Upper lobe of left lung (tissue), 4 donors: ENCODE measurements around the gene ALX4.

Experiments used
- EP300 ChIP-seq, 4 donors: sonication (generic); formaldehyde crosslinking; IDR thresholded peaks; one replicate each; pipeline ENCODE4 v1.5.1; 2017; ENCODE audit warnings: antibody characterized with exemption in 4 of 4, control low read depth in 2 of 4
- POLR2A ChIP-seq, 4 donors: fragments of 450-650 bp; IDR thresholded peaks; one replicate each; pipeline ENCODE4 v1.5.1; 2016 to 2017; ENCODE audit warnings: antibody characterized with exemption in 4 of 4, mild to moderate bottlenecking in 2 of 4
- POLR2AphosphoS5 ChIP-seq, 2 donors: sonication (generic); formaldehyde crosslinking; IDR thresholded peaks; one replicate each; pipeline ENCODE4 v1.5.1; 2017; ENCODE audit warnings: antibody characterized with exemption in 2 of 2
- TF ChIP-seq, protein P1 (sequence below), 6 experiments: fragments of 450-650 bp in 4 of 6; fragments of 200-600 bp in 2 of 6; sonication (generic) in 2 of 6; IDR thresholded peaks; one replicate each; pipeline ENCODE4 v1.5.1; 2016 to 2019; ENCODE audit warnings: antibody characterized with exemption in 6 of 6

GRCh38 chr11:44335052-44335760 is 25.3 kb upstream of the ALX4 start:
- no peak for TF ChIP-seq POLR2AphosphoS5 (IDR thresholded peaks at IDR 0.05)
- no peak for TF ChIP-seq EP300 (IDR thresholded peaks at IDR 0.05)
- TF ChIP-seq, protein P1, sequence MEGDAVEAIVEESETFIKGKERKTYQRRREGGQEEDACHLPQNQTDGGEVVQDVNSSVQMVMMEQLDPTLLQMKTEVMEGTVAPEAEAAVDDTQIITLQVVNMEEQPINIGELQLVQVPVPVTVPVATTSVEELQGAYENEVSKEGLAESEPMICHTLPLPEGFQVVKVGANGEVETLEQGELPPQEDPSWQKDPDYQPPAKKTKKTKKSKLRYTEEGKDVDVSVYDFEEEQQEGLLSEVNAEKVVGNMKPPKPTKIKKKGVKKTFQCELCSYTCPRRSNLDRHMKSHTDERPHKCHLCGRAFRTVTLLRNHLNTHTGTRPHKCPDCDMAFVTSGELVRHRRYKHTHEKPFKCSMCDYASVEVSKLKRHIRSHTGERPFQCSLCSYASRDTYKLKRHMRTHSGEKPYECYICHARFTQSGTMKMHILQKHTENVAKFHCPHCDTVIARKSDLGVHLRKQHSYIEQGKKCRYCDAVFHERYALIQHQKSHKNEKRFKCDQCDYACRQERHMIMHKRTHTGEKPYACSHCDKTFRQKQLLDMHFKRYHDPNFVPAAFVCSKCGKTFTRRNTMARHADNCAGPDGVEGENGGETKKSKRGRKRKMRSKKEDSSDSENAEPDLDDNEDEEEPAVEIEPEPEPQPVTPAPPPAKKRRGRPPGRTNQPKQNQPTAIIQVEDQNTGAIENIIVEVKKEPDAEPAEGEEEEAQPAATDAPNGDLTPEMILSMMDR (IDR thresholded peaks at IDR 0.05), result no peak
- TF ChIP-seq POLR2A (IDR thresholded peaks at IDR 0.05), result no peak
